ENCODE data around the gene COA1. TPM values are rescaled to one million over a fixed set of nuclear protein-coding genes. Genes with fewer than 3 reads are reported as not detected.
A peak's percentile ranks its signal among the peaks of the same experiment; 100 is the strongest.

The COA1 gene
- total RNA-seq, 1 donor from 2014 or later = 192 TPM

DNA sequence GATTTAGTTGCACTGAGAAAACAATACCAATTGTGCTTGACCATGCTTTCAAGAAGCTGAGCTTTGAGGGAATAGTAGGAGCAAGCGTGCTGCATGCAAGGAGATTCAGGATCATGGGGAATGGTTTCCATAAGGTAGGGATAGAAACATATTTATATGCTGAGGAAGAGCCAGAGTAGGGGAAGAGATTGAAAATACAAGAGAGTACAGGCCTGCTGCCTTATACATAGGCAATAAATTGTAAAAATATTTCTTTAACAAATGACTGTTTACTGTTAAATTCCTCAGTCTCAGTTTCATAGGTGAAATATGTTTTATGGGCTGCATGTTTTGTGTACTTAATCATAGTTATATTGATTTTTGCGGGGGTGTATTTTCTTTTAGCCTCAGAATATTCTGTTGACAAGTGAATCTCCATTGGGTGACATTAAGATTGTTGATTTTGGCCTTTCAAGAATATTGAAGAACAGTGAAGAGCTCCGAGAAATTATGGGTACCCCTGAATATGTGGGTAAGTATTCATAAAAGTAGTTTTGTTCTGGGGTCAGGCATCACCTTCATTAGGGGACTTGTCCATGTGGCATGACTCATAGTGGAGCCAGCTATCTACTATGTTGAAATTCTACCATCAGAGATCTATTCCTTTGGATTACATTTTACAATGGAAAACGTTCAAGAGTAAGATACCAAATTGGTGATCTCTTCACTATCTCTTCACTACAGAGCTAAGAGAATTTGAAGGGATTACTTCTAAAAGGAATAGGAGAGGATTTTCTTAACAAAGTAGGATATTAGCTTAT, 109.9 kb downstream of the COA1 start:
- H3K79me2 ChIP-seq (ENCODE audit: low read depth) = no peaks in the 10 kb centered on the region
- H3K4me3 ChIP-seq = no peak overlapping the region
- no peaks in the 10 kb centered on the region for H3K9me3 Mint-ChIP-seq

GRCh38 chr7:43618073-43618472, 111.2 kb downstream of the COA1 start:
- Histone ChIP-seq H3K79me2 (ENCODE audit: low read depth) (no peaks in the 10 kb centered on the region), H3K36me3 (no peaks in the 10 kb centered on the region), H4K20me1 (ENCODE audit: low read depth) (no peaks in the 10 kb centered on the region), H3K9ac (no peak overlapping the region), H3K27me3 (no peaks in the 10 kb centered on the region), H3K27ac (peak overlapping the region; percentile 59), H3K4me2 (peak overlapping the region; percentile 27), H3F3A (ENCODE audit: low read depth) (peaks cover 3% of the 10 kb centered on the region), H3K9me3 (ENCODE audit: low read depth) (no peaks in the 10 kb centered on the region), H3K4me1 (peaks cover 19% of the 10 kb centered on the region), H3K4me3 (no peak overlapping the region), H2AFZ (replicated peaks) (no peak overlapping the region)
- H3K36me3 Mint-ChIP-seq = peaks cover 30% of the 10 kb centered on the region
- H3K27ac Mint-ChIP-seq = no peak overlapping the region
- TF ChIP-seq EZH2 (IDR thresholded peaks at IDR 0.05) = no peak
- TF ChIP-seq CTCF (IDR thresholded peaks at IDR 0.05) = no peak
- no peak for TF ChIP-seq EZH2phosphoT487 (IDR thresholded peaks at IDR 0.05)
- DNase-seq (ENCODE audit: low spot score) = peak; percentile 61
- H3K4me3 Mint-ChIP-seq = no peak overlapping the region
- H3K27me3 Mint-ChIP-seq (ENCODE audit: insufficient read depth, low read depth) = peaks cover 2% of the 10 kb centered on the region
- no peaks in the 10 kb centered on the region for H3K4me1 Mint-ChIP-seq
- H3K9me3 Mint-ChIP-seq = no peaks in the 10 kb centered on the region

More for the DNA sequence above, 109.9 kb downstream of the COA1 start:
- Mint-ChIP-seq H3K4me3 (no peak overlapping the region), H3K4me1 (no peaks in the 10 kb centered on the region), H3K27me3 (ENCODE audit: insufficient read depth, low read depth) (peaks cover 2% of the 10 kb centered on the region), H3K27ac (no peak overlapping the region), H3K36me3 (peaks cover 30% of the 10 kb centered on the region)
- Histone ChIP-seq H4K20me1 (ENCODE audit: low read depth) (no peaks in the 10 kb centered on the region), H3K27ac (no peak overlapping the region), H3K36me3 (peaks cover 6% of the 10 kb centered on the region), H3K4me1 (peaks cover 19% of the 10 kb centered on the region), H3K9ac (no peak overlapping the region), H3K9me3 (ENCODE audit: low read depth) (no peaks in the 10 kb centered on the region), H3F3A (ENCODE audit: low read depth) (peaks cover 3% of the 10 kb centered on the region), H2AFZ (replicated peaks) (no peak overlapping the region), H3K27me3 (no peaks in the 10 kb centered on the region), H3K4me2 (peak overlapping the region; percentile 27)
- TF ChIP-seq EZH2 (IDR thresholded peaks at IDR 0.05) (no peak), CTCF (IDR thresholded peaks at IDR 0.05) (no peak), EZH2phosphoT487 (IDR thresholded peaks at IDR 0.05) (no peak)
- DNase-seq (ENCODE audit: low spot score) = no peak

- Mint-ChIP-seq H3K9me3 (no peaks in the 10 kb centered on the region), H3K27me3 (ENCODE audit: insufficient read depth, low read depth) (peaks cover 5% of the 10 kb centered on the region), H3K27ac (no peak overlapping the region), H3K4me1 (peaks cover 7% of the 10 kb centered on the region), H3K36me3 (peaks cover 30% of the 10 kb centered on the region), H3K4me3 (no peak overlapping the region)
- no peaks in the 10 kb centered on the region for H3K27me3 ChIP-seq
- no peaks in the 10 kb centered on the region for H4K20me1 ChIP-seq (ENCODE audit: low read depth)
- H3K4me3 ChIP-seq = no peak overlapping the region
- H3F3A ChIP-seq (ENCODE audit: low read depth) = peaks cover 3% of the 10 kb centered on the region
- DNase-seq (ENCODE audit: low spot score) = no peak
- no peaks in the 10 kb centered on the region for H3K79me2 ChIP-seq (ENCODE audit: low read depth)
- no peak overlapping the region for H3K27ac ChIP-seq
- H3K9me3 ChIP-seq (ENCODE audit: low read depth) = no peaks in the 10 kb centered on the region
- no peak overlapping the region for H2AFZ ChIP-seq (replicated peaks)
- no peak overlapping the region for H3K4me2 ChIP-seq
- peaks cover 19% of the 10 kb centered on the region for H3K4me1 ChIP-seq
- H3K9ac ChIP-seq = no peak overlapping the region
- TF ChIP-seq CTCF (IDR thresholded peaks at IDR 0.05) (no peak), EZH2phosphoT487 (IDR thresholded peaks at IDR 0.05) (no peak), EZH2 (IDR thresholded peaks at IDR 0.05) (no peak)
- no peaks in the 10 kb centered on the region for H3K36me3 ChIP-seq
These were observed 112.3 kb downstream of the COA1 start for GRCh38 chr7:43616977-43617376.
